Mucosa of rectum (tissue), 2 donors: ENCODE data around the gene MSX1.
A peak's percentile ranks its signal among the peaks of the same experiment; 100 is the strongest.
"Not testable (repeated sequence)": the region's sequence is repeated elsewhere in the genome, so short reads cannot be mapped to it uniquely, and the experiment has no call there.

Experiments used
- H3K27ac ChIP-seq, 2 donors: one replicate each; pipeline ENCODE4 v1.7.0; 2013; ENCODE audit warnings: inconsistent platforms in 2 of 2, low read depth in 2 of 2, low read length in 2 of 2
- H3K27me3 ChIP-seq, 2 donors: one replicate each; pipeline ENCODE4 v1.7.0; 2013; ENCODE audit warnings: low read length in 2 of 2; ENCODE audit not compliant: control insufficient read depth in 2 of 2, insufficient read depth in 2 of 2
- H3K36me3 ChIP-seq, 2 donors: one replicate each; pipeline ENCODE4 v1.7.0; 2013; ENCODE audit warnings: low read length in 2 of 2; ENCODE audit not compliant: control insufficient read depth in 2 of 2, insufficient read depth in 2 of 2
- H3K4me1 ChIP-seq, 2 donors: one replicate each; pipeline ENCODE4 v1.7.0; 2013; ENCODE audit warnings: low read length in 2 of 2, mild to moderate bottlenecking in 1 of 2; ENCODE audit not compliant: control insufficient read depth in 2 of 2, insufficient read depth in 2 of 2
- H3K4me3 ChIP-seq, 2 donors: one replicate each; pipeline ENCODE4 v1.7.0; 2013; ENCODE audit warnings: low read length in 2 of 2
- H3K9ac ChIP-seq, 2 donors: one replicate each; pipeline ENCODE4 v1.7.0; 2013; ENCODE audit warnings: low read length in 2 of 2, low read depth in 1 of 2, mild to moderate bottlenecking in 1 of 2
- H3K9me3 ChIP-seq, 2 donors: one replicate each; pipeline ENCODE4 v1.7.0; 2013; ENCODE audit warnings: low read length in 2 of 2; ENCODE audit not compliant: control insufficient read depth in 2 of 2
- donor health status: healthy.
- donor health status: Normal muscosa, but diverticular disease.

The MSX1 gene

DNA sequence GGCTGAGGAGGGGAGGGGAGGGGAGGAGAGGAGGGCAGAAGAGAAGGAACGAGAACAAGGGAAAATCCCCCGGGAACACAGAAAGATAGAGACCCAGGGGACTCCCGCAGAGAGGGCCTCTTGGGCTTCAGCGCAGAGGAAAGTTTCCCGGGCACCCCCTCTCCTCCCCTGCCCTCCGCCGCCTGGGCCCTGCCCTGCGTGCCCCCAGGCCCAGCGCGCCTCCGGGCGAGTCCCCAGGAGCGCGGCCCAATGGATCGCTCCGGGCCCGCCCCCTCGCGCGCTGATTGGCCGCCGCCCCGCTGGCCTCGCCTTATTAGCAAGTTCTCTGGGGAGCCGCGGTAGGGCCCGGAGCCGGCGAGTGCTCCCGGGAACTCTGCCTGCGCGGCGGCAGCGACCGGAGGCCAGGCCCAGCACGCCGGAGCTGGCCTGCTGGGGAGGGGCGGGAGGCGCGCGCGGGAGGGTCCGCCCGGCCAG is at the start of gene MSX1:
MSX1 (plus strand) TSS at position 341 of the 474 bp plus-strand sequence. CDS start 235 bp downstream, outside the sequence.
- H3K9ac ChIP-seq, result peak within 1 kb of the TSS in 1 of 2 donors; percentile 17

GRCh38 chr4:4810092-4810774 is 49.2 kb upstream of the MSX1 start:
- Histone ChIP-seq H3K9me3 (no peaks in the 10 kb centered on the region), H3K27ac (no peak overlapping the region), H3K27me3 (no peaks in the 10 kb centered on the region), H3K4me3 (no peak overlapping the region), H3K9ac (no peak overlapping the region), H3K36me3 (no peaks in the 10 kb centered on the region), H3K4me1 (no peaks in the 10 kb centered on the region)

More for the DNA sequence above, at the start of gene MSX1:
- H3K27ac ChIP-seq, result no peak within 1 kb of the TSS
- peak within 1 kb of the TSS; percentile 48 to 58 for H3K4me3 ChIP-seq
- H3K27me3 ChIP-seq, result peaks cover 75 to 77% of the 10 kb centered on the region in 2 donors
- H3K9me3 ChIP-seq, result no peaks in the 10 kb centered on the region
- peaks cover 16% of the 10 kb centered on the region in 2 donors for H3K4me1 ChIP-seq
- H3K36me3 ChIP-seq, result no peaks in the 10 kb centered on the region

DNA sequence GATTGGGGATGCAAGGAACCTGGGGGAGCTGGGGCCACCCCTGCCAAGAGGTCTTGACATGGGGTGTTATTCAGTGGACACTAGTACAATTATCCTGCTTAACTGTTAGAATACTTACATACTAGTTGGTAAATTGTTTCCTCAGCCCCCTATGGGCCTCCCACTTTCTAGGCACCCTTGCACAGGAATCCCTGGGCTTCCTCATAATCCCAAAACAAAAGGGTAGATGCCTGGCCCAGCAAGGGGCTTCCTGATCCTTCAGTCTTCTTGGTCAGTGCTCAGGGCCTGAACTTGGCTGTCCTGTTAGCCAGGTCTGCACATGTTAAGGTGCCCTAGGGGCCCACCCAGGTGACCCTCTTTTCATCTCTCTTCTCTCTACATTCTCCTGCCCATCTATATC is 48.7 kb upstream of the MSX1 start:
- no peak overlapping the region for H3K27ac ChIP-seq
- H3K9me3 ChIP-seq, result no peaks in the 10 kb centered on the region
- no peaks in the 10 kb centered on the region for H3K27me3 ChIP-seq
- H3K9ac ChIP-seq, result no peak overlapping the region
- H3K36me3 ChIP-seq, result no peaks in the 10 kb centered on the region
- H3K4me3 ChIP-seq, result no peak overlapping the region
- H3K4me1 ChIP-seq, result no peaks in the 10 kb centered on the region

- Histone ChIP-seq H3K9me3 (no peaks in the 10 kb centered on the region), H3K9ac (no peak overlapping the region), H3K4me3 (no peak overlapping the region), H3K4me1 (no peaks in the 10 kb centered on the region), H3K27me3 (no peaks in the 10 kb centered on the region), H3K36me3 (no peaks in the 10 kb centered on the region), H3K27ac (no peak overlapping the region)
Measured at GRCh38 chr4:4812145-4812794, 47.2 kb upstream of the MSX1 start.

- no peak overlapping the region for H3K4me3 ChIP-seq
- H3K27me3 ChIP-seq, result no peaks in the 10 kb centered on the region
- H3K27ac ChIP-seq, result no peak overlapping the region
- no peaks in the 10 kb centered on the region for H3K36me3 ChIP-seq
- no peaks in the 10 kb centered on the region for H3K4me1 ChIP-seq
- no peak overlapping the region for H3K9ac ChIP-seq
- no peaks in the 10 kb centered on the region for H3K9me3 ChIP-seq
Measured at GRCh38 chr4:4818415-4819212, 40.9 kb upstream of the MSX1 start.

DNA sequence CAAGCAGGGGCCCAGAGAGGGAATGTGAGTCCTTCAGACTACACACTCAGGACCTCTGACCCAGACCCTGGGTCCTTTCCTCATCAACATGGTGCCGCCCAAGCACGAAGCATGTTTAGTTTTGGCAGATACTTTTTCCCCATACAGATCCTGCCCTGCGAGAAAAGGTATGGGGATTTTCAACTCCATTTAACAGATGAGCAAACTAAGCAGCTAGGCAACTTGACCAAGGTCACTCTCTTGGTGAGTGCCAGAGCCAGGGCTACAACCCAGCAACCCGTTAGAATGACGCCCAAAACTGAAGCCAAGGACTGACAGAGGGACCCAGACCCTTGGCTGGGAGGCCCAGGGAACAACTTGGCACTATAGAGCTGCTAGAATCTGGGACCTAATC is 40.3 kb upstream of the MSX1 start:
- no peaks in the 10 kb centered on the region for H3K27me3 ChIP-seq
- H3K27ac ChIP-seq, result no peak overlapping the region
- no peaks in the 10 kb centered on the region for H3K4me1 ChIP-seq
- H3K36me3 ChIP-seq, result no peaks in the 10 kb centered on the region
- no peaks in the 10 kb centered on the region for H3K9me3 ChIP-seq
- H3K4me3 ChIP-seq, result no peak overlapping the region
- H3K9ac ChIP-seq, result no peak overlapping the region

- Histone ChIP-seq H3K27me3 (no peaks in the 10 kb centered on the region), H3K4me3 (no peak overlapping the region), H3K9me3 (no peaks in the 10 kb centered on the region), H3K4me1 (no peaks in the 10 kb centered on the region), H3K36me3 (no peaks in the 10 kb centered on the region), H3K9ac (no peak overlapping the region), H3K27ac (no peak overlapping the region)
Measured at GRCh38 chr4:4820261-4820660, 39.2 kb upstream of the MSX1 start.

- Histone ChIP-seq H3K4me3 (no peak overlapping the region), H3K9ac (no peak overlapping the region), H3K9me3 (no peaks in the 10 kb centered on the region), H3K27ac (no peak overlapping the region), H3K27me3 (no peaks in the 10 kb centered on the region), H3K36me3 (no peaks in the 10 kb centered on the region), H3K4me1 (no peaks in the 10 kb centered on the region)
Measured at GRCh38 chr4:4820739-4821138, 38.7 kb upstream of the MSX1 start.

DNA sequence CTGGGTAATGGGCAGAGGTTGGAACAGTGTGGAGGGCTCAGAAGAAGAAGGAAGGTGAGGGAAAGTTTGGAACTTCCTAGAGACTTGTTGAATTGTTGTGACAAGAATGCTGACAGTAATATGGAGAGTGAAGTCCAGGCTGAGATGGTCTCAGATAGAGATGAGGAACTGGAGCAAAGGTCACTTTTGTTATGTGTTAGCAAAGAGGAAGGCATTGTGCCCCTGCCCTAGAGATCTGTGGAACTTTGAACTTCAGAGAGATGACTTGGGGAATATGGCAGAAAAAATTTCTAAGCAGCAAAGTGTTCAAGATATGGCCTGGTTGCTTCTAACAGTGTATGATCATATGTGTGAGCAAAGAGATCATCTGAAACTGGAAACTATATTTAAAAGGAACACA is 37.9 kb upstream of the MSX1 start:
- no peaks in the 10 kb centered on the region for H3K27me3 ChIP-seq
- no peaks in the 10 kb centered on the region for H3K36me3 ChIP-seq
- H3K27ac ChIP-seq, result no peak overlapping the region
- H3K9ac ChIP-seq, result no peak overlapping the region
- no peaks in the 10 kb centered on the region for H3K4me1 ChIP-seq
- H3K4me3 ChIP-seq, result no peak overlapping the region
- H3K9me3 ChIP-seq, result no peaks in the 10 kb centered on the region

GRCh38 chr4:4822286-4822685 is 37.2 kb upstream of the MSX1 start:
- not testable (repeated sequence) for H3K27me3 ChIP-seq, H3K9ac ChIP-seq, H3K9me3 ChIP-seq, H3K4me3 ChIP-seq, H3K36me3 ChIP-seq, H3K27ac ChIP-seq, H3K4me1 ChIP-seq
